OCI-LY1 (cell line): ENCODE results near the gene FXYD4.

ENCODE experiments used
- H2AFZ ChIP-seq: fragments of 200-600 bp; sonication (generic), shearing (Covaris generic); 2 replicates; pipeline ENCODE4 v1.6.0; 2014; ENCODE audit warnings: antibody characterized with exemption, mild to moderate bottlenecking, low read length
- H3F3A ChIP-seq: fragments of 200-600 bp; sonication (generic), shearing (Covaris generic); 2 replicates; pipeline ENCODE4 v1.6.0; 2014; ENCODE audit warnings: mild to moderate bottlenecking, antibody characterized with exemption, low read length, moderate library complexity; ENCODE audit not compliant: insufficient read depth
- H3K27ac ChIP-seq: fragments of 200-600 bp; sonication (generic); 2 replicates; pipeline ENCODE4 v1.5.1; 2014; ENCODE audit warnings: low read length, mixed run types, mild to moderate bottlenecking, low read depth; ENCODE audit not compliant: poor library complexity, severe bottlenecking
- H3K27me3 ChIP-seq: fragments of 200-600 bp; sonication (generic); 2 replicates; pipeline ENCODE4 v1.6.0; 2014; ENCODE audit warnings: antibody characterized with exemption, mild to moderate bottlenecking, low read length, moderate library complexity; ENCODE audit not compliant: insufficient read depth
- H3K36me3 ChIP-seq: fragments of 200-600 bp; sonication (generic); 2 replicates; pipeline ENCODE4 v1.6.1; 2014; ENCODE audit warnings: mild to moderate bottlenecking, antibody characterized with exemption, low read length, moderate library complexity, mixed read lengths; ENCODE audit not compliant: insufficient read depth
- H3K4me1 ChIP-seq: fragments of 200-600 bp; sonication (generic); 2 replicates; pipeline ENCODE4 v1.5.1; 2014; ENCODE audit warnings: mild to moderate bottlenecking, low read length, moderate library complexity; ENCODE audit not compliant: insufficient read depth, severe bottlenecking
- H3K4me2 ChIP-seq: fragments of 200-600 bp; sonication (generic), shearing (Covaris generic); 2 replicates; pipeline ENCODE4 v1.6.1; 2014; ENCODE audit warnings: low read length
- H3K4me3 ChIP-seq: fragments of 200-600 bp; sonication (generic); 2 replicates; pipeline ENCODE4 v1.5.1; 2014; ENCODE audit warnings: low read length, low read depth, mild to moderate bottlenecking, mixed read lengths; ENCODE audit not compliant: poor library complexity, severe bottlenecking
- H3K79me2 ChIP-seq: fragments of 200-600 bp; shearing (Covaris generic); 2 replicates; pipeline ENCODE4 v1.6.1; 2016; ENCODE audit warnings: mixed run types, low read length, mixed read lengths; ENCODE audit not compliant: insufficient read depth
- H3K9ac ChIP-seq: fragments of 200-600 bp; sonication (generic), shearing (Covaris generic); 2 replicates; pipeline ENCODE4 v1.6.1; 2014; ENCODE audit warnings: mild to moderate bottlenecking, low read length, mixed read lengths
- H3K9me2 ChIP-seq: fragments of 200-600 bp; sonication (generic), shearing (Covaris generic); 2 replicates; pipeline ENCODE4 v1.6.1; 2014; ENCODE audit warnings: low read depth, mild to moderate bottlenecking, low read length, mixed read lengths
- H3K9me3 ChIP-seq: fragments of 200-600 bp; shearing (Covaris generic); 2 replicates; pipeline ENCODE4 v1.6.1; 2014; ENCODE audit warnings: low read length, mixed read lengths
- H4K20me1 ChIP-seq: fragments of 200-600 bp; sonication (generic), shearing (Covaris generic); 2 replicates; pipeline ENCODE4 v1.6.0; 2016; ENCODE audit warnings: mild to moderate bottlenecking, low read length; ENCODE audit not compliant: insufficient read depth
- CTCF ChIP-seq: fragments of 200-600 bp; sonication (generic), shearing (Covaris generic); IDR thresholded peaks from 2 replicates; pipeline ENCODE4 v1.5.1; 2017; ENCODE audit warnings: mild to moderate bottlenecking, antibody characterized with exemption, low read length, moderate library complexity, mixed read lengths
- EZH2 ChIP-seq: fragments of 200-600 bp; sonication (generic), shearing (Covaris generic); IDR thresholded peaks from 2 replicates; pipeline ENCODE4 v1.8.0; 2017; ENCODE audit warnings: borderline replicate concordance, mixed run types, mild to moderate bottlenecking, antibody characterized with exemption, low read length, moderate library complexity, mixed read lengths

FXYD4 gene

GRCh38 chr10:43380610-43381222 is 9.3 kb downstream of the FXYD4 start:
- Histone ChIP-seq H3K9me3 (no peaks in the 10 kb centered on the region), H3K36me3 (peaks cover 10% of the 10 kb centered on the region), H3K4me2 (no peak overlapping the region), H3K4me1 (no peaks in the 10 kb centered on the region), H2AFZ (no peak overlapping the region), H3K79me2 (no peaks in the 10 kb centered on the region), H3K27me3 (no peaks in the 10 kb centered on the region), H3K9me2 (no peaks in the 10 kb centered on the region), H3F3A (peaks cover 5% of the 10 kb centered on the region; the same call in 1 of the 2 replicates), H4K20me1 (no peaks in the 10 kb centered on the region), H3K27ac (no peak overlapping the region), H3K9ac (no peak overlapping the region), H3K4me3 (no peak overlapping the region)
- TF ChIP-seq CTCF (peak; percentile 9; the same call in 1 of the 2 replicates), EZH2 (no peak)

GRCh38 chr10:43383204-43383971 is 12.0 kb downstream of the FXYD4 start:
- no peak overlapping the region for H3K4me2 ChIP-seq
- no peaks in the 10 kb centered on the region for H3K79me2 ChIP-seq
- H3K27me3 ChIP-seq: no peaks in the 10 kb centered on the region
- H2AFZ ChIP-seq: no peak overlapping the region
- H3K9me3 ChIP-seq: no peaks in the 10 kb centered on the region
- H3K4me3 ChIP-seq: no peak overlapping the region
- H4K20me1 ChIP-seq: no peaks in the 10 kb centered on the region
- no peaks in the 10 kb centered on the region for H3K9me2 ChIP-seq
- TF ChIP-seq CTCF: no peak
- no peak for TF ChIP-seq EZH2
- H3K9ac ChIP-seq: no peak overlapping the region
- H3K27ac ChIP-seq: no peak overlapping the region
- H3K4me1 ChIP-seq: no peaks in the 10 kb centered on the region
- H3F3A ChIP-seq: peaks cover 5% of the 10 kb centered on the region; the same call in 1 of the 2 replicates
- H3K36me3 ChIP-seq: peaks cover 37% of the 10 kb centered on the region

DNA sequence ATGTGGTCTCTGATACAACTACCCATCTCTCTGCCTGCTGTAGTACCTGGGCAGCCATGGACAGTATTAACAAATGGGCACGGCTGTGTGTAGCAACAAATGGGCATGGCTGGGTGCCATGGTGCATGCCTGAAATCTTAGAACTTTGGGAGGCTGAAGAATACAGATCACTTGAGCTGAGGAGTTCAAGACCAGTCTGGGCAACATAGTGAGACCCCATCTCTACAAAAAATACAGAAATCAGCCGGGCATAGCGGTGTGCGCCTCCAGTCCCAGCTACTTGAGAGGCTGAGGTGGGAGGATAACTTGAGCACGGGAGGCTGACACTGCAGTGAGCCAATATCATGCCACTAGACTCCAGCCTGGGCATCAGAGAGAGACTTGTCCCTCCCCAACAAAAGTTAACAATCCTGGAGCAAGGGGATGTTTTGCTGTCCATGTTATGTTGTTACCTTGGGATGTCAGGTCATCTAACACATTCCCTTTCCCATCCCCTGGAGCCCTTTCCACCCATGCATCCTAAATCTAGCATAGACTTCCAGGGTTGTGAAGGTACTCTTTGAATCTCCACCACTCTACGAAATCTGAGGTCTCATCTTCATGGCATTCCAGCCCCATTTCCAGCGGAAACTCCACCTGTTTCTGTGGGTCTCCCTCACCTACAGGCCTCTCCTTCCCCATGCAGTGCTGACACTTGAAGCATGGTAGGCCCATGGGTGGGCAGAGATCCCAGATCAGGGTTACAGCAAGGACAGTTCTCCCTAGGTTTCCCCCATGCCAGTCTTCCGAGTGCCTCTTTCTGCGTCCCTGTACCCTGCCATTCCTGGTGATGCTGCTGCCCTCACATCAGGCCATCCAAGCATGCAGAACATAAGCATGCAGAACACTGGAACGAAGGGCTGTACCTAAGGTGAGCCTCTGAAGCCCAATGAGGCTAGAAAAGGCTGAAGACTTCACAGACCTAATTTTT is 13.1 kb downstream of the FXYD4 start:
- no peaks in the 10 kb centered on the region for H3K79me2 ChIP-seq
- no peaks in the 10 kb centered on the region for H3K4me1 ChIP-seq
- no peak overlapping the region for H2AFZ ChIP-seq
- no peak overlapping the region for H3K27ac ChIP-seq
- no peaks in the 10 kb centered on the region for H3K9me2 ChIP-seq
- H3K4me2 ChIP-seq: no peak overlapping the region
- H3F3A ChIP-seq: peaks cover 5% of the 10 kb centered on the region; the same call in 1 of the 2 replicates
- peaks cover 48% of the 10 kb centered on the region for H3K36me3 ChIP-seq
- TF ChIP-seq EZH2: no peak
- no peak for TF ChIP-seq CTCF
- no peak overlapping the region for H3K9ac ChIP-seq
- H4K20me1 ChIP-seq: no peaks in the 10 kb centered on the region
- no peaks in the 10 kb centered on the region for H3K9me3 ChIP-seq
- H3K4me3 ChIP-seq: no peak overlapping the region
- H3K27me3 ChIP-seq: no peaks in the 10 kb centered on the region
